ENCODE measurements around the gene TLX3. TPM values are rescaled to one million over a fixed set of nuclear protein-coding genes. Genes with fewer than 3 reads are reported as not detected.

TLX3 gene
- total RNA-seq, 1 donor from 2014 or later = 0.51 TPM

DNA sequence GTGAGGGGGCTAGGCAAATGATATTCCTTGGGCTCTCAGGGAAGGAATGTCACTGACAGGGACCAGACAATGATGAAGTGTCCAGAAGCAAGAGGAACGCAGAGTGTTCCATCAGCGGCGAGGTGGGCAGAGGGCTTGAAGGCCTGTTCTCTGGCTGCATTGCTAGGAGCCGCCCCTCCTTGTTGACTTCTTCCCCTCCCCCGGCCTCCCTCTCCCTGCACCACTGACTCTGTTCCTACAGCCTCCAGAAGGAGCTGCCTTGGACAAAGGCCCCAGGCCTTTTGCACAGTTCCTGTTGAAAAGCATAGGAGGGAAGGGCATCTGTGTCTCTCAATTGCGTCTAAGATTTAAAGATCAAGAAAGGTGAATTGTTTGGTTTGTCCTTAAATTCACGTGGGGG is 12.4 kb downstream of the TLX3 start:
- H3K27ac Mint-ChIP-seq (ENCODE audit: unreplicated experiment) = no peak overlapping the region
- H3K9me3 Mint-ChIP-seq = no peaks in the 10 kb centered on the region
- peaks cover 99% of the 10 kb centered on the region for H3K27me3 Mint-ChIP-seq (ENCODE audit: low read depth)
- no peak overlapping the region for H3K4me3 Mint-ChIP-seq
- TF ChIP-seq, protein P1, sequence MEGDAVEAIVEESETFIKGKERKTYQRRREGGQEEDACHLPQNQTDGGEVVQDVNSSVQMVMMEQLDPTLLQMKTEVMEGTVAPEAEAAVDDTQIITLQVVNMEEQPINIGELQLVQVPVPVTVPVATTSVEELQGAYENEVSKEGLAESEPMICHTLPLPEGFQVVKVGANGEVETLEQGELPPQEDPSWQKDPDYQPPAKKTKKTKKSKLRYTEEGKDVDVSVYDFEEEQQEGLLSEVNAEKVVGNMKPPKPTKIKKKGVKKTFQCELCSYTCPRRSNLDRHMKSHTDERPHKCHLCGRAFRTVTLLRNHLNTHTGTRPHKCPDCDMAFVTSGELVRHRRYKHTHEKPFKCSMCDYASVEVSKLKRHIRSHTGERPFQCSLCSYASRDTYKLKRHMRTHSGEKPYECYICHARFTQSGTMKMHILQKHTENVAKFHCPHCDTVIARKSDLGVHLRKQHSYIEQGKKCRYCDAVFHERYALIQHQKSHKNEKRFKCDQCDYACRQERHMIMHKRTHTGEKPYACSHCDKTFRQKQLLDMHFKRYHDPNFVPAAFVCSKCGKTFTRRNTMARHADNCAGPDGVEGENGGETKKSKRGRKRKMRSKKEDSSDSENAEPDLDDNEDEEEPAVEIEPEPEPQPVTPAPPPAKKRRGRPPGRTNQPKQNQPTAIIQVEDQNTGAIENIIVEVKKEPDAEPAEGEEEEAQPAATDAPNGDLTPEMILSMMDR (conservative IDR thresholded peaks at IDR 0.05) = no peak
- DNase-seq (ENCODE audit: low read depth, low spot score) = no peak
- no peaks in the 10 kb centered on the region for H3K36me3 Mint-ChIP-seq (ENCODE audit: low read depth)
- H3K4me1 Mint-ChIP-seq = no peaks in the 10 kb centered on the region

DNA sequence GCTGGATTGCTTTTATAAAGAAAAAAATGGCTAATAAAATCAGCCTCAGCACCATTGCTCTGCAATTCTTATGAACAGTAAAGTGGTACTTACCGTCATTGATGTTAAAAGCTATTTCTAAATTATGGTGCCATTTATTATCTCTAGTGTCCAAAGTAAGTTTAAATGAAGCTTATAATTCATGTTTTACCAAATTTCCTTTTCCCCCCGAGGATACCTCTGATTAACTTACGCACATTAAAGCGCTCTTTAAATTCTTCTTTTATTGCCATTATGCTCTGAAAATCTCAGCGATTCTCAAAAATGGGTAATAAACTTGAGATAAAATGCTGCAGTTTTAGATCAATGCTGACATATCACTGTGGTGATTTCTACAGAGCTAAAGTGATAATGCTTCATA is 13.5 kb downstream of the TLX3 start:
- Mint-ChIP-seq H3K4me3 (no peak overlapping the region), H3K27ac (ENCODE audit: unreplicated experiment) (no peak overlapping the region), H3K36me3 (ENCODE audit: low read depth) (no peaks in the 10 kb centered on the region), H3K4me1 (no peaks in the 10 kb centered on the region), H3K9me3 (no peaks in the 10 kb centered on the region), H3K27me3 (ENCODE audit: low read depth) (peaks cover 99% of the 10 kb centered on the region)
- DNase-seq (ENCODE audit: low read depth, low spot score) = no peak
- TF ChIP-seq, protein P1 (conservative IDR thresholded peaks at IDR 0.05) = no peak

DNA sequence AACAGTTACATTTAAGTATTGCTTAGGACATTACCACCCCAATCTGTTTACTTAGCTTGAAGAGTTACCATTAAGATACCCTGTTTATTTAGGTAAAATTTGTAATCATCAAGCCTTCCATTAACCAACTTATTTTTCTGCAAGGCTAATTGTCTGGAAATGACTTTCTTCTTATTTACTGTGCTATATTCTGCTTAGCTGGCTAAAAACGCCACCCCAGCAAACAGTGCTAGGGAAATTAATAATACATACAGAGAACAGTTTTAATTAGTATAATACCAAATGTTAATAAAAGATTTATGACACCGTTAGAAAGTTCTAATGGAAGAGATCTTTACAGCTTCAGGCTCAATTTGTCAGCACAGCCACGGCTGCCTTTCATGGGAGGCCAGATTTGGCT is 14.0 kb downstream of the TLX3 start:
- TF ChIP-seq, protein P1 (conservative IDR thresholded peaks at IDR 0.05) = no peak
- Mint-ChIP-seq H3K27ac (ENCODE audit: unreplicated experiment) (no peak overlapping the region), H3K4me1 (no peaks in the 10 kb centered on the region), H3K36me3 (ENCODE audit: low read depth) (no peaks in the 10 kb centered on the region), H3K9me3 (no peaks in the 10 kb centered on the region), H3K27me3 (ENCODE audit: low read depth) (peaks cover 99% of the 10 kb centered on the region), H3K4me3 (no peak overlapping the region)
- DNase-seq (ENCODE audit: low read depth, low spot score) = no peak

DNA sequence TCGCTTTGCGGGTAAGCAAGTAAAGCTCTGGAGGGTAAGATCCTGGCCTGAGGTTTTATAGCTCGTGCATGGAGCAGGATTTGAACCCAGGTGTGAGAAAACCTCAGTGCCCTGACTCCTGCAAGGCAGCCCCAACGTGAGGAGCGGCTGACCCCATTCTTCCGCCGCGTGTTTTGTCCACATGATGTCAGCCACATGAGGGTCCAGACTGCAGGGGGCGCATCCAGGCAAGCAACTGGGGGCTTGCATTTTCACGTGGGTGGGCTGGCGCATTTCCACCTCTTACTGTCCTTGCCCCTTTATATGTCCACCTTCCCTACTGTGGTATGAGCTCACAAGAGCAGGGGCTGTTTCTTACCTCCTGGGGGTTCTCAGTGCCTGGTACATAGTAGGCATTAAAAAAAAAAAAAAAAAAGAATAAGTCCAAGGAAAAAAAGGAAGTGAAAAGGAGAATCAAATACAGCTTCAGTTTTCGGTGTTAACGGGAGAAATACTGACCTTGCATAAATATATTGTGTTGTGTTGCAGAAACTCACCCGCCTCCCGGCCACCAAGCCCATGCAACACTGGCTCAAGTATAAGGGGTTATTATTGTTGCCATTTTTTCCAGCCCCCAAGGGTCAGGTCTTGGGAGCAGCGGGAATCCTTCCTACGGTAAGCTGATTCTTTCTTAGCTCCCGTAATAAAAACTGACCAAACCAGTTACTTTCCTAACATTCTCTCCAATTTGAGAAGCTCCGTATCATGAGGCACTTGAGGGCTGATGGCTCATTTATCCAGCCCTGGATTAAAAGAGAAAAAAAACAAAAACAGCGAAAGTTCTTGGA is 15.0 kb downstream of the TLX3 start:
- TF ChIP-seq, protein P1 (conservative IDR thresholded peaks at IDR 0.05) = no peak
- H3K27me3 Mint-ChIP-seq (ENCODE audit: low read depth) = peaks cover 97% of the 10 kb centered on the region

DNA sequence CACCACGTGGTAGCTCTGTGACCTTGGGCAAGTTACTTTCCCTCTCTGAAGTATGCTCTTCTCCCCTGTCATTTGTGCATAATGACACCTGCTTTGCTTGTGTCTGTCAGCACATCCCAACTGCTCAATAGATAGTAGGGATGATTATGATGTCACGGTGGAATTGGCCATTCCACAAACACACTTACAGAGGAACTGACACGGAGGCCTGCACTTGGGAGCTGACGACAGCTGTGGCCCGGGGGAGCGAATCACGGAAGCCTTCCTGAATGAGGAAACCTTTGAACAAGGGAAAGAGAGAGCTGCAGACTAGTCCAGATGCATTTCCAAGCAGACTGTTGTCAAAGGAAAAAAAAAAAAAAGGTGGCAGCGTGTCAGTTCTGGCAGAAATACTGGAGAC is 21.0 kb downstream of the TLX3 start:
- Mint-ChIP-seq H3K9me3 (no peaks in the 10 kb centered on the region), H3K4me3 (no peak overlapping the region), H3K27ac (ENCODE audit: unreplicated experiment) (no peak overlapping the region), H3K36me3 (ENCODE audit: low read depth) (no peaks in the 10 kb centered on the region), H3K4me1 (no peaks in the 10 kb centered on the region), H3K27me3 (ENCODE audit: low read depth) (peaks cover 79% of the 10 kb centered on the region)
- no peak for DNase-seq (ENCODE audit: low read depth, low spot score)
- TF ChIP-seq, protein P1 (conservative IDR thresholded peaks at IDR 0.05) = no peak

More for the DNA sequence above, 15.0 kb downstream of the TLX3 start:
- Mint-ChIP-seq H3K36me3 (ENCODE audit: low read depth) (no peaks in the 10 kb centered on the region), H3K27ac (ENCODE audit: unreplicated experiment) (no peak overlapping the region), H3K4me1 (no peaks in the 10 kb centered on the region), H3K9me3 (no peaks in the 10 kb centered on the region), H3K4me3 (no peak overlapping the region)
- DNase-seq (ENCODE audit: low read depth, low spot score) = no peak
